C4-2B (cell line): Measurements from ENCODE around the gene VAT1L.
"Not testable (repeated sequence)": the region's sequence is repeated elsewhere in the genome, so short reads cannot be mapped to it uniquely, and the experiment has no call there.

Experiments
- ZFX ChIP-seq: fragments of 450-650 bp; IDR thresholded peaks from 2 replicates; pipeline ENCODE4 v1.6.1; 2017
- TF ChIP-seq, protein P1 (sequence below): fragments of 450-650 bp; conservative IDR thresholded peaks from 2 replicates; pipeline ENCODE4 v1.5.1; 2017; ENCODE audit warnings: mild to moderate bottlenecking

DNA sequence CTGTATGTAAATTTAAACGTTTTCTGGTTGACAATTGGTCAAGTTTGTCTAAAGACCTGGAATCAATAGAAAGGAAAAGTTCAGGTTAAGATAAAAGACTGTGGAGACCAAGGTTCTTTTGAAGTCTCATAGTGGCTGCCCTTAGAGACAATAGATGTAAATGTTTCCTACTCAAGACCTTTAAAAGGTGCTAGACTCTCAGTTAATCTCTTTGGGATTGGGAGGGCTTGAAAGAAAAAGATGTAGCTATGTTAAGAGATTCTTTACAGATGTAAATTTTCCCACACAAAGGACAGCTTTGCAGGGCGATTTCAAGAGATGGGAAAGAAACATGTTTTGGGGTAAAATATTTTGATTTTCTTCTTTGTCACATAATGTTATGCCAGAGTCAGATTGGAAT is 204.0 kb downstream of the VAT1L start:
- TF ChIP-seq, protein P1, sequence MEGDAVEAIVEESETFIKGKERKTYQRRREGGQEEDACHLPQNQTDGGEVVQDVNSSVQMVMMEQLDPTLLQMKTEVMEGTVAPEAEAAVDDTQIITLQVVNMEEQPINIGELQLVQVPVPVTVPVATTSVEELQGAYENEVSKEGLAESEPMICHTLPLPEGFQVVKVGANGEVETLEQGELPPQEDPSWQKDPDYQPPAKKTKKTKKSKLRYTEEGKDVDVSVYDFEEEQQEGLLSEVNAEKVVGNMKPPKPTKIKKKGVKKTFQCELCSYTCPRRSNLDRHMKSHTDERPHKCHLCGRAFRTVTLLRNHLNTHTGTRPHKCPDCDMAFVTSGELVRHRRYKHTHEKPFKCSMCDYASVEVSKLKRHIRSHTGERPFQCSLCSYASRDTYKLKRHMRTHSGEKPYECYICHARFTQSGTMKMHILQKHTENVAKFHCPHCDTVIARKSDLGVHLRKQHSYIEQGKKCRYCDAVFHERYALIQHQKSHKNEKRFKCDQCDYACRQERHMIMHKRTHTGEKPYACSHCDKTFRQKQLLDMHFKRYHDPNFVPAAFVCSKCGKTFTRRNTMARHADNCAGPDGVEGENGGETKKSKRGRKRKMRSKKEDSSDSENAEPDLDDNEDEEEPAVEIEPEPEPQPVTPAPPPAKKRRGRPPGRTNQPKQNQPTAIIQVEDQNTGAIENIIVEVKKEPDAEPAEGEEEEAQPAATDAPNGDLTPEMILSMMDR = not testable (repeated sequence)
- not testable (repeated sequence) for TF ChIP-seq ZFX
